ENCODE results near the gene UBE2I.

The UBE2I gene

DNA sequence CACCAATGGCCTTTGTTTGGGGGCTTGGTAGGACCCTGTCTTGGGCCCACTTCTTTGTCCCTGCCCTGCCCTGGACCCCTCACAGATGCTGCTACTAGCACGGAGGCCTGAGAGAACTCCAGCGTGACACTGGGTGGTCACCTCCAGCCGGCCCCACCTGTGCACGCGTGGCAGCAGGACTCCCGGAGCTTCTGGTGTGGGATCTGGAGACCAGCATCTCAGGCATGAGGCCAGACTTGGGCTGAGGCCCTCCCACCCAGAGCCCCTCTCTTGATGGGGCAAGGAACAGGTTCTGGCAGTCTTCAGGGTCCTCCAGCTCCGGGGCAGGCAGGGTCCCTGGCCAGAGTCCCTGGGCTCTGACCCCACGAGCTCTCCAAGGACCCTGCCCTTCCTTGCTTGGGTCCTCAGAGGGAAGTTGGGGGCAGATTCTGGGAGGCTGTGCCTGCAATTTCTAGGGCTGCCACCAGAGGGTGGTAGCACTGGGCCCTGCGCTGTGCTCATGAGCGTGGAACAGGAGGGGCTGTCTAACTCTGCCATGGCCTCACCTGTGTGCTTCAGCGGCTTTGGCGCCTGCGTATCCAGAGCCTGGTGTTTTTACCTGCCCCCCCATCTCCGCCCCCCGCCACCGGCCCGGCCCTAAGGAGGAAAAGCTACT lies 21.0 kb downstream of the UBE2I start:
- Histone ChIP-seq H3K4me3 (ENCODE audit: low read depth, low read length) (no peak overlapping the region), H3K36me3 (ENCODE audit: control insufficient read depth in 2 of 2, insufficient read depth in 1 of 2, low read length in 2 of 2) (no peaks in the 10 kb centered on the region), H3K4me1 (ENCODE audit: control insufficient read depth, insufficient read depth, low read length) (peaks cover 2% of the 10 kb centered on the region; the same call in 1 of the 2 replicates), H3K9me3 (ENCODE audit: control insufficient read depth, insufficient read depth, low read depth, low read length) (no peaks in the 10 kb centered on the region), H3K27ac (ENCODE audit: extremely low read depth, low read depth, low read length) (no peak overlapping the region)
- TF ChIP-seq, protein P1, sequence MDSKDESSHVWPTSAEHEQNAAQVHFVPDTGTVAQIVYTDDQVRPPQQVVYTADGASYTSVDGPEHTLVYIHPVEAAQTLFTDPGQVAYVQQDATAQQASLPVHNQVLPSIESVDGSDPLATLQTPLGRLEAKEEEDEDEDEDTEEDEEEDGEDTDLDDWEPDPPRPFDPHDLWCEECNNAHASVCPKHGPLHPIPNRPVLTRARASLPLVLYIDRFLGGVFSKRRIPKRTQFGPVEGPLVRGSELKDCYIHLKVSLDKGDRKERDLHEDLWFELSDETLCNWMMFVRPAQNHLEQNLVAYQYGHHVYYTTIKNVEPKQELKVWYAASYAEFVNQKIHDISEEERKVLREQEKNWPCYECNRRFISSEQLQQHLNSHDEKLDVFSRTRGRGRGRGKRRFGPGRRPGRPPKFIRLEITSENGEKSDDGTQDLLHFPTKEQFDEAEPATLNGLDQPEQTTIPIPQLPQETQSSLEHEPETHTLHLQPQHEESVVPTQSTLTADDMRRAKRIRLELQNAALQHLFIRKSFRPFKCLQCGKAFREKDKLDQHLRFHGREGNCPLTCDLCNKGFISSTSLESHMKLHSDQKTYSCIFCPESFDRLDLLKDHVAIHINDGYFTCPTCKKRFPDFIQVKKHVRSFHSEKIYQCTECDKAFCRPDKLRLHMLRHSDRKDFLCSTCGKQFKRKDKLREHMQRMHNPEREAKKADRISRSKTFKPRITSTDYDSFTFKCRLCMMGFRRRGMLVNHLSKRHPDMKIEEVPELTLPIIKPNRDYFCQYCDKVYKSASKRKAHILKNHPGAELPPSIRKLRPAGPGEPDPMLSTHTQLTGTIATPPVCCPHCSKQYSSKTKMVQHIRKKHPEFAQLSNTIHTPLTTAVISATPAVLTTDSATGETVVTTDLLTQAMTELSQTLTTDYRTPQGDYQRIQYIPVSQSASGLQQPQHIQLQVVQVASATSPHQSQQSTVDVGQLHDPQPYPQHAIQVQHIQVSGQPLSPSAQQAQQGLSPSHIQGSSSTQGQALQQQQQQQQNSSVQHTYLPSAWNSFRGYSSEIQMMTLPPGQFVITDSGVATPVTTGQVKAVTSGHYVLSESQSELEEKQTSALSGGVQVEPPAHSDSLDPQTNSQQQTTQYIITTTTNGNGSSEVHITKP (tag by site-specific recombination; IDR thresholded peaks at IDR 0.05): no peak
- TF ChIP-seq ZNF335 (tag by site-specific recombination; conservative IDR thresholded peaks at IDR 0.05) (no peak), MZF1 (tag by site-specific recombination; IDR thresholded peaks at IDR 0.05; ENCODE audit: borderline replicate concordance) (no peak), ZNF585B (tag by site-specific recombination; IDR thresholded peaks at IDR 0.05) (no peak), SP2 (tag by site-specific recombination; IDR thresholded peaks at IDR 0.05) (no peak), GFI1B (tag by site-specific recombination; IDR thresholded peaks at IDR 0.05) (no peak), ZNF514 (tag by site-specific recombination; IDR thresholded peaks at IDR 0.05) (no peak), ZNF157 (tag by site-specific recombination; IDR thresholded peaks at IDR 0.05) (no peak), ZNF223 (tag by site-specific recombination; IDR thresholded peaks at IDR 0.05) (no peak), ZXDB (tag by site-specific recombination; IDR thresholded peaks at IDR 0.05) (no peak), ZNF664 (tag by site-specific recombination; IDR thresholded peaks at IDR 0.05) (no peak), TCF7L2 (IDR thresholded peaks at IDR 0.05; ENCODE audit: borderline replicate concordance, low read depth, low read length) (no peak), PRDM1 (tag by site-specific recombination; IDR thresholded peaks at IDR 0.05) (no peak)
- TF ChIP-seq, protein P2, sequence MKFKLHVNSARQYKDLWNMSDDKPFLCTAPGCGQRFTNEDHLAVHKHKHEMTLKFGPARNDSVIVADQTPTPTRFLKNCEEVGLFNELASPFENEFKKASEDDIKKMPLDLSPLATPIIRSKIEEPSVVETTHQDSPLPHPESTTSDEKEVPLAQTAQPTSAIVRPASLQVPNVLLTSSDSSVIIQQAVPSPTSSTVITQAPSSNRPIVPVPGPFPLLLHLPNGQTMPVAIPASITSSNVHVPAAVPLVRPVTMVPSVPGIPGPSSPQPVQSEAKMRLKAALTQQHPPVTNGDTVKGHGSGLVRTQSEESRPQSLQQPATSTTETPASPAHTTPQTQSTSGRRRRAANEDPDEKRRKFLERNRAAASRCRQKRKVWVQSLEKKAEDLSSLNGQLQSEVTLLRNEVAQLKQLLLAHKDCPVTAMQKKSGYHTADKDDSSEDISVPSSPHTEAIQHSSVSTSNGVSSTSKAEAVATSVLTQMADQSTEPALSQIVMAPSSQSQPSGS (tag by site-specific recombination; IDR thresholded peaks at IDR 0.05; ENCODE audit: low read depth): no peak
- TF ChIP-seq, protein P3, sequence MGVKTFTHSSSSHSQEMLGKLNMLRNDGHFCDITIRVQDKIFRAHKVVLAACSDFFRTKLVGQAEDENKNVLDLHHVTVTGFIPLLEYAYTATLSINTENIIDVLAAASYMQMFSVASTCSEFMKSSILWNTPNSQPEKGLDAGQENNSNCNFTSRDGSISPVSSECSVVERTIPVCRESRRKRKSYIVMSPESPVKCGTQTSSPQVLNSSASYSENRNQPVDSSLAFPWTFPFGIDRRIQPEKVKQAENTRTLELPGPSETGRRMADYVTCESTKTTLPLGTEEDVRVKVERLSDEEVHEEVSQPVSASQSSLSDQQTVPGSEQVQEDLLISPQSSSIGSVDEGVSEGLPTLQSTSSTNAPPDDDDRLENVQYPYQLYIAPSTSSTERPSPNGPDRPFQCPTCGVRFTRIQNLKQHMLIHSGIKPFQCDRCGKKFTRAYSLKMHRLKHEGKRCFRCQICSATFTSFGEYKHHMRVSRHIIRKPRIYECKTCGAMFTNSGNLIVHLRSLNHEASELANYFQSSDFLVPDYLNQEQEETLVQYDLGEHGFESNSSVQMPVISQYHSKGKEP (tag by site-specific recombination; IDR thresholded peaks at IDR 0.05): no peak
- TF ChIP-seq, protein P4, sequence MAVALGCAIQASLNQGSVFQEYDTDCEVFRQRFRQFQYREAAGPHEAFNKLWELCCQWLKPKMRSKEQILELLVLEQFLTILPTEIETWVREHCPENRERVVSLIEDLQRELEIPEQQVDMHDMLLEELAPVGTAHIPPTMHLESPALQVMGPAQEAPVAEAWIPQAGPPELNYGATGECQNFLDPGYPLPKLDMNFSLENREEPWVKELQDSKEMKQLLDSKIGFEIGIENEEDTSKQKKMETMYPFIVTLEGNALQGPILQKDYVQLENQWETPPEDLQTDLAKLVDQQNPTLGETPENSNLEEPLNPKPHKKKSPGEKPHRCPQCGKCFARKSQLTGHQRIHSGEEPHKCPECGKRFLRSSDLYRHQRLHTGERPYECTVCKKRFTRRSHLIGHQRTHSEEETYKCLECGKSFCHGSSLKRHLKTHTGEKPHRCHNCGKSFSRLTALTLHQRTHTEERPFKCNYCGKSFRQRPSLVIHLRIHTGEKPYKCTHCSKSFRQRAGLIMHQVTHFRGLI (tag by site-specific recombination; IDR thresholded peaks at IDR 0.05): no peak
- TF ChIP-seq, protein P5, sequence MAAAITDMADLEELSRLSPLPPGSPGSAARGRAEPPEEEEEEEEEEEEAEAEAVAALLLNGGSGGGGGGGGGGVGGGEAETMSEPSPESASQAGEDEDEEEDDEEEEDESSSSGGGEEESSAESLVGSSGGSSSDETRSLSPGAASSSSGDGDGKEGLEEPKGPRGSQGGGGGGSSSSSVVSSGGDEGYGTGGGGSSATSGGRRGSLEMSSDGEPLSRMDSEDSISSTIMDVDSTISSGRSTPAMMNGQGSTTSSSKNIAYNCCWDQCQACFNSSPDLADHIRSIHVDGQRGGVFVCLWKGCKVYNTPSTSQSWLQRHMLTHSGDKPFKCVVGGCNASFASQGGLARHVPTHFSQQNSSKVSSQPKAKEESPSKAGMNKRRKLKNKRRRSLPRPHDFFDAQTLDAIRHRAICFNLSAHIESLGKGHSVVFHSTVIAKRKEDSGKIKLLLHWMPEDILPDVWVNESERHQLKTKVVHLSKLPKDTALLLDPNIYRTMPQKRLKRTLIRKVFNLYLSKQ (tag by site-specific recombination; IDR thresholded peaks at IDR 0.05; ENCODE audit: borderline replicate concordance): no peak
- ChIA-PET POLR2A (no interaction called here), CTCF (interaction anchor here (0.7 to 1.3 kb wide), 4 partner anchors 16 to 259 kb away, joined by 3 to 4 read pairs (median 3); no protein-coding TSS in a partner anchor)

Data from HEK293 (cell line).